ENCODE measurements around the gene LDAH.

Gene LDAH

DNA sequence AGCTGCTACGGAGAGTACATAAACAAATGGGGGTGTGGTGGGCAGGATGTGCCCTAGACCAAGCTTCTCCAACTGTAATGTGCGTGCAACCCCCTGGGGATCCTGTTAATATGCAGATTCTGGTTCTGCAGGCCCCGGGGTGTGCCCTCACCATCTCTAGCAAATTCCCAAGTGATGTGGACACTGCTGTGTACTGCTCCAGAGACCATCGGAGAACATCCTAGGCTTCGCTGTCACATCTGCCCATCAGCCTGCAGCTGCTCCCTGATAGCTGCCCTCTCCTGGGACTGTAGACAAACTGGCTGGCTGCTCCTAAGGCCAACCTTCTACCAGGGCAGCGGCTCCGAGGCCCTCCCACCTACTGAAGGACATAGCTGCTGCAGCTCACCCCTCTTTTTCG lies 175.2 kb downstream of the LDAH start:
- no peak overlapping the region for H3K27ac ChIP-seq
- TF ChIP-seq, protein P1, sequence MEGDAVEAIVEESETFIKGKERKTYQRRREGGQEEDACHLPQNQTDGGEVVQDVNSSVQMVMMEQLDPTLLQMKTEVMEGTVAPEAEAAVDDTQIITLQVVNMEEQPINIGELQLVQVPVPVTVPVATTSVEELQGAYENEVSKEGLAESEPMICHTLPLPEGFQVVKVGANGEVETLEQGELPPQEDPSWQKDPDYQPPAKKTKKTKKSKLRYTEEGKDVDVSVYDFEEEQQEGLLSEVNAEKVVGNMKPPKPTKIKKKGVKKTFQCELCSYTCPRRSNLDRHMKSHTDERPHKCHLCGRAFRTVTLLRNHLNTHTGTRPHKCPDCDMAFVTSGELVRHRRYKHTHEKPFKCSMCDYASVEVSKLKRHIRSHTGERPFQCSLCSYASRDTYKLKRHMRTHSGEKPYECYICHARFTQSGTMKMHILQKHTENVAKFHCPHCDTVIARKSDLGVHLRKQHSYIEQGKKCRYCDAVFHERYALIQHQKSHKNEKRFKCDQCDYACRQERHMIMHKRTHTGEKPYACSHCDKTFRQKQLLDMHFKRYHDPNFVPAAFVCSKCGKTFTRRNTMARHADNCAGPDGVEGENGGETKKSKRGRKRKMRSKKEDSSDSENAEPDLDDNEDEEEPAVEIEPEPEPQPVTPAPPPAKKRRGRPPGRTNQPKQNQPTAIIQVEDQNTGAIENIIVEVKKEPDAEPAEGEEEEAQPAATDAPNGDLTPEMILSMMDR (IDR thresholded peaks at IDR 0.05) = no peak
- TF ChIP-seq ZFX (IDR thresholded peaks at IDR 0.05; ENCODE audit: borderline replicate concordance) = no peak

DNA sequence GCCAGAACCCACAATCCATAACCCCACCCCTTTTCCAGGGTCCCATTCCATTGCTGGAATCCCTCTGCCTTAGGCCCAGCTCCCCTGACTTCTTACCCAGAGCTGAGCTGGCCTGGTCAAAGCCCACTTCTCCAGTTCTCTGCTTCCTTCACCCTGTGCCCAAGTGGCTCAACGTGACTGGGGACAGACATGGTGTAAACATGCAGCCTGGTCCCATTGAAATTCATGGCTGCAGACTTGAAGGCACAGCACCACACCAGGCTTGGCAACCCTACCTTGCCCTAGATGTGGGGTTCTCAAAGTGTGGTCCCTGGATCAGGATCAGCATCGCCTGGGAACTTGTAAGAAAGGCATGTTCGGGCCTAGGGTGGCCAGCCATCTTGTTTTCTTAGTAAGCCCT lies 175.7 kb downstream of the LDAH start:
- H3K27ac ChIP-seq = no peak overlapping the region
- TF ChIP-seq ZFX (IDR thresholded peaks at IDR 0.05; ENCODE audit: borderline replicate concordance) = no peak
- TF ChIP-seq, protein P1 (IDR thresholded peaks at IDR 0.05) = no peak

DNA sequence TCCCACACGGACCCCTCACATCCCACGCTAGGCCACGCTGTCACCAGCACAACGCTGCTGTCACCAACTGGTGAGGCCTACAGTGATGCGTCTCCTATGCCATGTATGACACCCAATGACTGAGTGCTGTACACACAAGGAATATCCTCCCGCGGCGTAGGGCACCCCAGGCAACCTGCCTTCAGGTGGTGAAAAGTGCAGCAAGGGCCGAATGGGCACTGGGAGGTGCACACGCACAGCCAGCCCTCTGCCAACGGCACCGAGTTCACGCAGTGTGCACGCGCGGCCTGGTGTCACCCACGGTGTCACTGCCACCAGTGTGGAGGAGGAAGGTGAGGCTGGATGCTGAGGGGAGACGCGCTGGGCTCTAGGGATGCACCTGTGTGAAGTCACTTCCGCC lies 176.5 kb downstream of the LDAH start:
- TF ChIP-seq ZFX (IDR thresholded peaks at IDR 0.05; ENCODE audit: borderline replicate concordance) = no peak
- TF ChIP-seq, protein P1 (IDR thresholded peaks at IDR 0.05) = no peak

DNA sequence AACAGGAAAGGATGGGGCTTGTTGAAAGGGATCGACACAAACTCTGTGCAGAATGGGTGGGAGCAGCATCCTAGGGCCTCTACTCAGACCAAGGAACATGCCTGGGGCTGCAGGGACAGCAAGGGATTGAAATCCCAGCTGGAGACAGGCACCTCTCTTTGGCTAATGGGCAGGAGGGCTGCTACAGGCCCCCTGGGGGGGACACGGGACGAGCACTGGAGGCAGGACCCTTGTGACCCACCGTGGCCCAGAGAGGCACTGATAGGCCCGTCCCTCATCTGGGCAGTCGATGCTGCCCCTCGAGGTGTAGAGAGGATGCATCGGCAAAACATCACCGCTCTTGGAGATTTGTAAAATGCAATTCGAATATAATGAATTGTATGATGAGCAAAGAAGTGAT lies 177.1 kb downstream of the LDAH start:
- no peak overlapping the region for H3K27ac ChIP-seq
- no peak for TF ChIP-seq ZFX (IDR thresholded peaks at IDR 0.05; ENCODE audit: borderline replicate concordance)
- TF ChIP-seq, protein P1 (IDR thresholded peaks at IDR 0.05) = no peak

More for the DNA sequence above, 176.5 kb downstream of the LDAH start:
- no peak overlapping the region for H3K27ac ChIP-seq

DNA sequence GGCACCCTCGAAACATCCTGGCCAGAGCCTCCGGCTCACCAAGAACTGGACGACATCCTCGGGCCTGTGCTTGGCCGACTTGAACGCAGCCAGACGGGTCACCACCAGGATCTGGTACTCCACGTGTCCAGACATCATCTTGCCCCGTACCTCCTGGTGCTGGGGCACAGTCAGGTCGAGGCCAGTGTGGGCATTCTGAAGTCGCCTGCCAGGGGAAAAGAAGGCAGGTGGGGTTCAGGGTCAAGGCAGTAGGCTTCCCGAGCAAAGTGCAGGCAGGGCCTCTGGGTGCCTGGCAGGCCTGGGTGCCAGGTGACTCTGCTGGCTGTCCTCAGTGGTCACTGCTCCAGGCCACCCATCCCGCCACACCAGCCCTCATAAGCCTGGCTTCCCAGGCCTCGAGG lies 177.6 kb downstream of the LDAH start:
- TF ChIP-seq ZFX (IDR thresholded peaks at IDR 0.05; ENCODE audit: borderline replicate concordance) = no peak
- TF ChIP-seq, protein P1 (IDR thresholded peaks at IDR 0.05) = no peak
- H3K27ac ChIP-seq = no peak overlapping the region

DNA sequence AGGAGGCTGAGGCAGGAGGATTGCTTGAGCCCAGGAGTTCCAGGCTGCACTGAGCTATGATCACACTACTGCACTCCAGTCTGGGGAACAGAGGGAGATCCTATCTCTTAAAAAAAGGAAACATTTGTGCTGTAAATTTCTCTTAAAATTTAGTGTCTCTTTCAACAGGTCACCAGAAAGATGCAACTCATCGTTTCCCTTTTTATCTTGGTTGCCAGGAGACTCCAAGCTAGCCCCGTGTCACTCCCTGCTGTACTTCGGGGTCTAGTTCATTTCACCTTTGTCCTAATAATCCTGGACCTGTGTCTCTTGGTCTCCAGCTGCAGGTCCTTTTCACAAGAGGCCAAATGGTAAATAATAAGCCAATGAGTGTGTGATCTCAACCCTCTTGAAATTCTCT lies 179.1 kb downstream of the LDAH start:
- TF ChIP-seq, protein P1 (IDR thresholded peaks at IDR 0.05) = no peak
- no peak for TF ChIP-seq ZFX (IDR thresholded peaks at IDR 0.05; ENCODE audit: borderline replicate concordance)
- no peak overlapping the region for H3K27ac ChIP-seq

DNA sequence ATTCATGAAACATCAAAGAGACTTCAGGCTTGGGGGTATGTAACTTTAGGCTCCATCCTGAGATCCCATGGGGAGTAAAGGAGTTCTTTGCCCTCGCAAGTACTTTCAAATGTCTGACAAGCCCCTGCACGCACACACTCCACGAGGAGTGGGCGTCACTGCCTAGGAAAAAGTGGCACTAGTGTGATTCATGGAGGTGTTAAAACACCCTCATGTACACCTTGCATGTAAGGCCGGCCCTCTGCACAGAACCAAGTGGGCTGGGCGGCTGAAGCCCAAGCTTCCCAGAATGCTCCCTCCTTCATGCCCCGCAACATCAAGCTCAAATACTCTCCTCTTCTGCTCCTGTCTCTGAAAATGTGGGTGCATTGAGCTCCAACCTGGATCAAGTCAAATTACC lies 179.8 kb downstream of the LDAH start:
- TF ChIP-seq, protein P1 (IDR thresholded peaks at IDR 0.05) = no peak
- no peak overlapping the region for H3K27ac ChIP-seq
